A375 (cell line): ENCODE measurements around the gene CAPN11. TPM values are rescaled to one million over a fixed set of nuclear protein-coding genes. Genes with fewer than 3 reads are reported as not detected.

Source experiments
- small RNA-seq: library from RNA; depleted of rRNA; stranded (forward); fragments of <200 nt; gene quantifications from one replicate; pipeline ENCODE3, GENCODE V24; 2014
- total RNA-seq: library from RNA; depleted of rRNA; stranded (reverse); fragments of >200 nt; shearing (Covaris generic); gene quantifications from 2 replicates; pipeline ENCODE4 v1.2.3, GENCODE V29; 2014; rRNA removed

The CAPN11 gene
- total RNA-seq = 0.34 TPM in 1 of 2 replicates, not detected in the other

DNA sequence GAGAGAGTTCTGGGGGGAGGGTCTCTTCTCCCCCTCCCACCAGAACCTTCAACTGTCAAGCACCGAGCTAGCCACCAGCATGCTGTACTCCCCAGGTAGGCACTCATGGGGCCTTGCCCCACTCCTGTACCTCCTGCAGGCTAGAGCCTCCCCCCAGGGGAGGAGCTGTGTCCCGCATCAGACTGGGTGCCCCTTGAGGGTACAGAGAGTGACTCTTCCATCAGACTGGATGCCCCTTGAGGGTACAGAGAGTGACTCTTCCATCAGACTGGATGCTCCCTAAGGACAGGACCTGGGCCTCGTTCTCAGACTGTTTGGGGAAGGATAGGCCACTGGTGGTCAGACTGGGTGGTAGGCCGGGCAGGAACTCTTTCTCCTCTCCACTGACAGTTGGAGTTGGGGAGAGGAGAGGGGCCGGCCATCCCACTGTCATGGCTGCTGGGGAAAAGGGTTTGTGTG, at the start of gene CAPN11:
Gene CAPN11, plus strand, starts transcription at position 51 of the 459 bp plus-strand sequence. Its CDS starts 29 bp downstream, at position 80.

DNA sequence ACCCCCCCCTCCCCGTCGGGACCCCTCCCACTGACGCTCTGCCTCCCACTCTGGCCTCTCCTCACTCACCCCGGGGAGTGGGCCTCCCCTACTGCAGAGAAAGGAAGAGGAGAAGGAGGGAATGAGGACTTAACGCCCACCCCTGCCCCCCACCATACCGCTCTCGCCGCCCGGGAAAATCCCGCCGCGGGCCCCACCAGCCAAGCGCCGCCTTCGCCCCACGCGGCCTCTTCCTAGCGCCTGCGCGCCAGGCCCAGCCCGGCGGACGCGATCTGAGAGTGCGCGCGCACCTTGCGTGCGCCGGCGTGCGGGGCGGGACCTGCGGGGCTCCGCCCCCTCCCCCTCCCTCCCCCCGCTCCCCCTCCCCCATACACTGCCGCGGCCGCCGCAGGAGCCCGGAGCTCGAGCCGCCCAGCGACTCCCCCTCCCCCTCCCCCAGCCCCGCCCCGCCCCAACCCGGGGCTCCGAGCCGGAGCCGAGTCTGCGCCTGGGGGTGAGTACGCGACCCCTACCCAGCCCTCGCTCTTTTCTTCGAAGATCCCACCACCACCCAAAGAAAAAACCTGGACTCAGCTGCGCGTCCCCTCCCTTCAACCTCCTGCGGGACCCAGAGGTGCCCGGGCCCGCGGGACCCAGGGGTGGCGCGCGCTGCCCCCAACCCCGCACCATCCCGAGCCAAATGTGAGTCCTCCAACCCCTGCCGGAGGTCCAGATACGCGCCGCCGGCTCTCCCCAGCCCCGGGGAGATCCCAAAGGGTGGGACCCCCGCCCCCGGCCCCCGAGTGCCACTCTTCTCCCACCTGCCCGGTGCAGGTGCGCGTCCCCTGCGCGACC, 31.2 kb upstream of the CAPN11 start, which contains the start of the genes MRPL14 and TMEM63B:
Gene MRPL14, minus strand, starts transcription at position 267 of the 834 bp plus-strand sequence. CDS start 10,841 bp downstream, outside the sequence.
Gene TMEM63B, plus strand, starts transcription at position 369 of the 834 bp plus-strand sequence. CDS start 7,031 bp downstream, outside the sequence.

DNA sequence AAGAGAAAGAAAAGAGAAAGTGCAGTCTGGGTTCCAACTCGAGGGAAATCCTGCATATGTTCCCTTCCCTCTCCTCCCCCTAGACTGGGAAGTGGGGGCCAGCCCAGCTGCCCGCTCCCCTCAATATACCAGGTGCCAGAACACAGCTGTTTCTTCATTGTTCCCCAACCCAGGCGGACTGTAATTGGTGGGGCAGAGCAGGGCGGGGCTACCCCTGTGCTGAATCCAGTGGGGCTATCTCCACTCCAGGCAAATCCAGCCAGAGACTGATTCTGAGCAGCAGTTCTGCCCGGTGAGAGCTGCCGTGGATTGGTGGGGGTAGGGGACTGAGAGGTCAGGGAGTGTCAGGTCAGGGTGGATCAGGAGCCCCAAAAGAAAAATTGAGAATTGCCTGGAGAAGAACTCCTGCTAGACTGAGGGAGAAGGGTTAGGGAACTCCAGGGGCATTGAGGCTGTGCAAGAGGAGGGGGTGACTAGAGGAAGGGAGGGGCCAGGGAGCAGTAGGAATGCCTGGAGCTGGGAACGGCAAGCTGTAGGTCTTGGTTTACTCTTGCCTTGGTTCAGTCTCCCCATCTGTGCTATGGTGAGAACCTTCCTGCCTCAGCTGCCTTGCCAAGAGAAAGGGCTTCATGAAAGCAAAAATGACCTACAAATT, 58.2 kb downstream of the CAPN11 start, which contains the start of gene MYMX:
Gene MYMX, plus strand, starts transcription at position 250 of the 655 bp plus-strand sequence. CDS start 546 bp downstream, outside the sequence.

GRCh38 chr6:44223319-44224028, 64.9 kb downstream of the CAPN11 start, which contains the start of gene SLC29A1:
TSS of gene SLC29A1 (plus strand) at chr6:44223595. CDS start at chr6:44227314, 3,719 bp downstream.

Small RNA genes within 50 kb of the gene (small RNA-seq; reads per million reads assigned to genes)
- gene RN7SL811P = not detected

Other genes starting within 250 kb of the CAPN11 start
- 64.7 and 73.3 TPM in 2 replicates for gene MRPL14, start 31.4 kb upstream of the CAPN11 start, total RNA-seq
- 13.9 and 15.7 TPM in 2 replicates for gene TMEM63B, start 31.3 kb upstream of the CAPN11 start, total RNA-seq
- not detected in 2 replicates for gene MYMX, start 58.1 kb downstream of the CAPN11 start, total RNA-seq
- gene SLC29A1, start 64.8 kb downstream of the CAPN11 start, total RNA-seq = 16.3 and 21.6 TPM in 2 replicates
- 919 and 953 TPM in 2 replicates for gene HSP90AB1, start 88.3 kb downstream of the CAPN11 start, total RNA-seq
- 76.1 and 78.0 TPM in 2 replicates for gene SLC35B2, start 98.7 kb downstream of the CAPN11 start, total RNA-seq
- 8.4 and 10.1 TPM in 2 replicates for gene NFKBIE, start 106.7 kb downstream of the CAPN11 start, total RNA-seq
- gene TMEM151B, start 111.6 kb downstream of the CAPN11 start, total RNA-seq = 0.03 TPM in 1 of 2 replicates, not detected in the other
- gene AARS2, start 154.5 kb downstream of the CAPN11 start, total RNA-seq = 21.3 and 21.6 TPM in 2 replicates
- gene SPATS1, start 183.8 kb downstream of the CAPN11 start, total RNA-seq = not detected in 2 replicates
- 17.7 and 21.6 TPM in 2 replicates for gene CDC5L, start 228.9 kb downstream of the CAPN11 start, total RNA-seq